Middle frontal gyrus (tissue), 1 donor: Measurements from ENCODE around the gene OSBPL10.
"Not testable (repeated sequence)": the region's sequence is repeated elsewhere in the genome, so short reads cannot be mapped to it uniquely, and the experiment has no call there.

Experiments used
- DNase-seq: peaks from one replicate; pipeline ENCODE4 v3.0.0-alpha.2; 2015; ENCODE audit warnings: low spot score; ENCODE audit errors: extremely low spot score

The OSBPL10 gene

DNA sequence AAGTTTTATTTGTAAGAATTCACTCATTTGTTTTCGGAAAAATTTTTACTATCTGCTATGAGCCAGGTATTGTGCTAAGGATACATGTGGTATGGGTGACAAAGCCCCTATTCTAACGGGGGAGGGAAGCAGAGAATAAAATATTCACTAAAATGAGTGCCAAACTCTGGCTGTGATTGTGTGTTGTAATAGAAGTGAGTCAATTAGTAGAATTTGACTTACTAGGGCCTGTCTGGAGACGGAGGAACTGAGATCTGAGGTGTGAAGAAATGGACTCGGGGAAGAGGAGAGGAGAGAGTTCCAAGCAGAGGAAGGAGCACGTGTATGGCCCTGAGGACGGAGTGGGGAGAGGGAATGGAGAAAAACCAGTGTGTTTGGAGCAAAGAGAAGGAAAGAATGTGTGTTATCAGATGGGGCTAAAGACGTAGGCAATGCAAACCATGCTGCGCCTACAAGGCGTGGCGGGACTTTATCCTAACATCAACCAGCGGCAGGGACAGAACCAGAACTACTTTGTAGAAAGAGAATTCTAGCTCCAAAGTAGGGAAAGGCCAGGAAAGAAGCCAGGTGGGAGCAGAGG lies 89.1 kb downstream of the OSBPL10 start:
- no peak for DNase-seq

DNA sequence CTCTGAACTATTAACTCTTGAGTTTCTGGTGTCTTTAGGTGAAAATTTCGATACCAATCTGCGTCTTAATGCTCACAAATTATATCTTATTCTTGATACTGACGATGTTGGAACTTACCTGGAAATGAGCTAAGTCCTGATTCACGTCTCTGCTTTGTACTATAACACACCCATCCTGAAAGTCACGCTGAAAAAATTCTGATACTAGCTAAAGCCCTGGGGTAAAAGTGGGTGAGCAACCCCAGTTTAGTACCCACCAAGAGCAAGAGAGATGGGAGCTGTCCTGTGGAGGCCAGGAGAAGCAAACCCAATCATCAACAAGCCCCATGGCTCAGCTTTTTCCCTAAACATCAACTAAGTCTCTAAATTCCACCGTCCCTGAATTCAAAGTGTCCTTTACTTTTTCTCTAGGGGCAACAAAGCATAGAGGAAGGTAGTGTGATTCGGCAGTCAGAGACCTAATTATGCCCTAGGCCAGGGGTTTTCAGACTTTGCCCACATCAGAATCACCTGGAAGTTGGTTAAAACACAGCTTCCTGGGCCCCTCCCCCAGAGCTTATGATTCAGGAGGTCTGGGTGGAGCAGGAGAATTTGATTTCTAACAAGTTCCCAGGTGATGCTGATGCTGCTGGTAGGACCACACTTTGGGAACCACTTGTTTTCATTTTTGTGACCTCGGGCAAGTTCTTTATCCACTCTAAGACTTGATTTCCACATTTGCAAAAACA lies 90.2 kb downstream of the OSBPL10 start:
- no peak for DNase-seq

DNA sequence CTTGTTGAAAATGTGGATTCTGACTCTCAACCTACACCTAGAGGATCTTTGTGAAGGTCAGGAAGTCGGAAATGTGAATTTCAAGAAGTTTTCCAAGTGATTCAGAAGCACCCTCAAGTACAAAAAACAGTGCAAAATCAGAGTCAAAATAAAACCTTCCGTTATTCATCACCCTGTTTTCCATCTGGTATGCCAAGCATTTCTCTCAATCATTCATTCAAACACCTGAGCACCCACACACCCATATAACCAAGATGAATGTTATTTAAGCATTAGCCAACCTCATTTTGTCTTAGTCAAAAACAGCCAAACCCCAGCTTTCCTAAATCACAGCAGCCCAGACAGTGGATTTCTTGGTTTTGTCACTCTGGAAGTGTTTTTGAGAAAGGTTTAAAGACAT lies 91.1 kb downstream of the OSBPL10 start:
- no peak for DNase-seq

DNA sequence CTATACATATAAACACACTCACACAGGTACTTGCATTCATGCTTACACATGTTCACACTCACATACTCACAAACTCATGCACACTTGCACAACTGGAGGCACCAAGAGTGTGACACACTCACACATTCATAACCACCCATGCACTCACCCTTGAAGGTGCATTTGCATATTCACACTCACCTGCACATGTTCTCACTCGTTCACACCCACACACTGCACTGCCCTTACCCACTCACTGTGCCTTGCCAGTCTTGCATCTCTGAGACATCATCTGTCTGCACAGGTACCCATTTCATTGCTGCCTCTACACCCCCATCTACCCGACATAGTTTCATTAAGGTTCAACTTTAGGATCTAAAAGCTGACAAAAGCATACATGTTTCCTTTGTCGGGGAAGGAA lies 95.8 kb downstream of the OSBPL10 start:
- DNase-seq = no peak

DNA sequence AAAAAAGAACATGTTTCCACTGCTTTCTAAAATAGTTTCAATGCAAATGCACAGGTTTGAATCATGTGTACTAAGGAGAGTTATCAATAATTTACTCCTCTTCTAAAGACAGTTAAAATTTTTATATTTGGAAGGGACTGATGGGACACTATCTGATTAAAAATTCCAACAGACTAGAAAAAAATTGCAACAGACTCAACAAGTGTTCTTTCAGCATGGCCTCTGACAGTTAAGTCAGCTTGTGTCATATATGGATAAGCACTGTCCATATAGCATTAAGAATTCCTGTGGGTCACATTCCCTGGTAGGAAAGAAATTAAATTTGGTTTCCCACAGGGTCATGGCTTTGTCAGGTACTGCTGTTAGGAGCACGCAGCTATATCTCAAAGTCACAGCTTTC lies 96.8 kb downstream of the OSBPL10 start:
- no peak for DNase-seq

DNA sequence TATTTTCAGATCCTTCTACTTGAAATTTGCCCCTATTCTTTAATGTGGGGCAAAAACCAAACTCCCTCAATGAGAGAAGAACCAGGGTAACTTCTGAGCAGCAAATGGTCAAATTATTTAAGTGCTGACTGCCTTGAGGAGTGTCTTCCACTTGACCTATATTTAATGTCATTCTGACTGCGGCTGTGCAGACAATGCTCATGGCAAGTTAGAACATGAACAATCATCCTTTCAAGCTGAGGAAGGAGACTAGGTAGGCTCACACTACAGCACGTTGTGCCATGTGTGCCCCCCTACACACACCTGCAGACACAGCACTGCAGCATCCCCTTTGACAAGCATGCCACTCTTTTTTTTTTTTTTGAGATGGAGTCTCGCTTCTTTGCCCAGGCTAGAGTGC lies 98.2 kb downstream of the OSBPL10 start:
- no peak for DNase-seq

DNA sequence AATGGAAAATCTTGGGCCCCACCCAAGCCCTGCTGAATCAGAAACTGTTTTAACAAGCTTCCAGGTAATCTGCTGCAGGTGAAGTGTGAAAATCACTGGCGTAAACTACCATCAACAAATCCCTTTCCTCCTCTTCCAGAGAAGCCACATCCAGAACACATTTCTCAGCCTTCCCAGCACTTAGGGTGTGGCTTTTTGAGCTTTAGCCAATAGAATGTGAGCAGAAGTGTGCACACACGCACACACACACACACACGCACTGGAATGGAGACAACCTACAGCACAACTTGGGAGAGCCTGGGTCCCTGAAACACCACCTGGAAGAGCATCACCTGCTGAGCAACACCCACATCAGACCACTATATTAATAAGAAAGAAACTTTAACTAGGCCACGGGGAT lies 98.6 kb downstream of the OSBPL10 start:
- no peak for DNase-seq

DNA sequence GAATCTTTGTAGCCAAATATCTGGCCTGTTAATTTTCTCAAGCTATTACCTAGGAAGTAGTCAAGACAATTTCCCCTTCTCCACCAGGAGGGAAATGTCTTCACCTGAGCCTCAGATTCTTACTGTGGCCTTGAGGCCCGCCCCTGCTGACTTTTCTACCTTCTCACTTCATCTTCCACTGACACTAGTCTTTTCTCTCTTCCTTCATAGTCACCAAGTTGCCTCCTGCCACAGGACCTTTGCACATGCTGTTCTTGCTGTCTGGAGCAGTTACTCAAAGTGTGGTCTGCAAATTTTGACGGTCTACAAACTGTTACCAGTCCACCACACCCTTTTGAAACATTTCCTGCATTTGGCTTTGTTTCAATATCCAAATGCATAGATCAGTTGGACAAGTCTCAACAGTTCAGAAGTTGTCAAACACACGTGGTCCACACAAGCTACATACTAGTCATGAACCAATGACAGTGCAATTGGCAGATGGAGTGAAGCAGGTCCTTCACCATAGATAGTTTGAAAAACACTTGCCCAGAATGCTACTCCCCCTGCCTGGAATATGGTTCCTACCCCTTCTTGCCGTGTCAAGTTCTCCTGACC lies 100.5 kb downstream of the OSBPL10 start:
- no peak for DNase-seq

DNA sequence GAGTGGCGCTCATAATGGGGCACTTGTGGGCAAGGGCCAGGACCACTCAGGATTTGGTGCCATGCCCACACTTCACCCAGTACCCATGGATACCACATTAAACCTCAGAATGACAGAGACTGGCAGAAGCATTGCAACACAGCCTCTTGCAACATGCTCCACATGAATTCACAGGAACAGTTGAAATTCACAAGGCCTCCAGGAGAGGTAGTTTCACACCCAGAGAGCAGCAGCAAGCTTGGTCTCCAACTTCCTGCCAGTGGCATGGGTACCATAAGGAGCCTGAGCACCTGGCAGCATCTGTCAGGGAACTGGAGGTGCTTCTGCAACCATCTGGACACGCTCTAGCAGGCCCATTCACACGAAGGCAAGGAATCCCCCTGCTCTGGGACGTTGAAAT lies 101.0 kb downstream of the OSBPL10 start:
- no peak for DNase-seq

DNA sequence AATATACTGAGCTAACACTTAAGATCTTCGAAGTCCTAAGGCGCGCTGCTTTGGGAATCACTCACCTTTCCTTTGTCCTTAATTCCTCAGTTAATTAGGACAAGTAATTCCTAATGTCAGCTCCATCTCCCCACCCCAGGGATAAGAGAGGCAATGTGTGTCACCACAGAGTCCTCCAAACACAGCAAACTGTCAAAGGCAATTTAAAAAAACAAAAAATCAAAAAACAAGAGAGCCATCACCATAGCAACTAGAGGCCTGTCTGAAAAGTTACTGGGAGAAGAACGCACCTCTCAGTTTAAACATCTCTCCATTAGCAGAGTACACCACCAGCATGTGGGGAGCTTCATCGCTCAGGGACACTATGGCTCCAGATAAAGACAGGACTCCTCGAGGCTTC lies 101.7 kb downstream of the OSBPL10 start:
- DNase-seq = no peak

DNA sequence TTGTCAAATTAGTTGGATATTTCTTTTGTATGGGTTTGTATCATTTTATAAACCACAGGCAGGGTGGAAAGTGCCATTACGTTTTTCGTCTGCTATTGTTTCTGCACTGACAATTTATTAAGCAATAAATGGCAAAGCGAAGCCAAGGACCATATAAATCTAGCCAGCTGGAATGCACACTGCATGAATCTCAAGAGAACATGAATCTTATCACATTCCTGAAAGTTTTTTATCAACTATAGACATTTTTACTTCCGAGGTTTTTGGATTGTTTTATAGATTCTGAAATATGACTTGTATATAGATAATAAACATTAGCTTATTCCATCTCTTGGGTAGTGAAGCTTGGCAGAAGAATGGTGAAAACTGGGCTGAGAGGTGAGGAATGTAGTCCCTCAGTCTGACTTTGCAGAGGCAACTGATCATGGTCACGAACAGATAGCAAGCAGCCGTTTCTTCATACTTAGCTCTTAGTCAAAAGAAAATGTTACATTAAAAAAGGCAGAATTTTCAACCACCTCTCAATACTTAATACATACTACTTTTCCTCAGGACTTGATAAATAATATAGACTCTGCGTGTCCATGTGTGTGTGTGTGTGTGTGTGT lies 102.7 kb downstream of the OSBPL10 start:
- DNase-seq = no peak

DNA sequence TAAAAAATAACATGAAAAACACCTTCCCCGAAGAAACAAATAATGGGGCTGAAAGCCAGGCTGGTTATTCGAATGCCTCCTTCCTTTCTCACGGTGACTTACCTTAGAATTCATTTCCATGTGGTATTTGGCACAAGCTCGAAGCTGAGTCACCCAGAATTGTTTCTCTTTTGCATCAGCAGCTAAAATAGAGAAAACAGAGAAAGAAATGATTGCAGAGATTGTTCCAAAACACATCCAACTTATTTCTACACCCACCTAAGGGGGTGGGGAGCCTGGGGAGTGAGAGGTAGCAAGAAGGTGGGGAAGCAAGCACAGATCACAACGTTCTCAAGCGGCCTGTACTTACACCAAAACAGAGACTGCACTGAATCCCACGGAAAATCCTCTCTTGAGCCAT lies 104.7 kb downstream of the OSBPL10 start:
- DNase-seq = no peak

DNA sequence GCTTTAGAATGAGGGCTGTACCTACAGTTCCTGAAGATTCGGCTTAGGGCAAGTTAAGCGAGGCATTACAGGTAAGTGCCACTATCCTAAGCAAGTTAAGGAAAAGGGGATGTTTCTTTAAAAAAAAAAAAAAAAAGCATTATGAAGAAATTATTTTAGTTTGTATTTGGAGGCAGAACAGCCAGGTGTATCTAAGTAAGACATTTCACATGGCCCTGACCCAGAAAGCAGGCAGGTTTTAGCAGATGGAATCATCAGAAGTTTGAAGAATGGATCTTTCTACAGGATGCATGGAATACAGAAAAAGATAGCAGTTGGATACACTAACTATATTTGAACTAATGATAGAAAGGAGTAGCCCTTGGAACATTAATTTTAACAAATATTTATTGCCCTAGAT lies 105.6 kb downstream of the OSBPL10 start:
- DNase-seq = no peak

DNA sequence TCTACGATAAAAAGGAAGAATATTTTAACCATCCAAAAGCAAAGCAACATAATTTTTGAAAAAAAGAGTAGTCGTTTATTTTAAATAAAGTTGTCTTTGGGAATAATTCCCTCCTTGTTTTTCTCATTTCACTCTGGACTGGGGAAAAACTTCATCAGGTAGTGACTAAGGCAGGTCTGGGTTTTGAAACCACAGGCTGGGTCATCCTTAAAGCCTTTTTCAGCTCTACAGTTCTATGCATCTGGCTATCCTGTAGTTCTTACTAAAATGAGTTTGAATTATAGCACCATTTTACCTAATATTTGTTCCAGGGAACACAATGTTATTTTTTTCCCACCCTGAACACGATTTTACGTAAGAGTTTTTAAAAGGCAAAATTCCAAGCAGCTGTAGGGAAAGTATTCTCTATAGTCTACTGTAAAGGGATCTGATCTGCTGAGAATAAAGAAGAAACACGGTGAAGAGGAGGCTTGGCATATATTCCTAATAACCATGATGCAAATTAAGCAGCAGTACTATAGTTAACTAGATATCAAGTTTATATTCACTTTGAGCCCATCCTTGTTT lies 107.7 kb downstream of the OSBPL10 start:
- no peak for DNase-seq

DNA sequence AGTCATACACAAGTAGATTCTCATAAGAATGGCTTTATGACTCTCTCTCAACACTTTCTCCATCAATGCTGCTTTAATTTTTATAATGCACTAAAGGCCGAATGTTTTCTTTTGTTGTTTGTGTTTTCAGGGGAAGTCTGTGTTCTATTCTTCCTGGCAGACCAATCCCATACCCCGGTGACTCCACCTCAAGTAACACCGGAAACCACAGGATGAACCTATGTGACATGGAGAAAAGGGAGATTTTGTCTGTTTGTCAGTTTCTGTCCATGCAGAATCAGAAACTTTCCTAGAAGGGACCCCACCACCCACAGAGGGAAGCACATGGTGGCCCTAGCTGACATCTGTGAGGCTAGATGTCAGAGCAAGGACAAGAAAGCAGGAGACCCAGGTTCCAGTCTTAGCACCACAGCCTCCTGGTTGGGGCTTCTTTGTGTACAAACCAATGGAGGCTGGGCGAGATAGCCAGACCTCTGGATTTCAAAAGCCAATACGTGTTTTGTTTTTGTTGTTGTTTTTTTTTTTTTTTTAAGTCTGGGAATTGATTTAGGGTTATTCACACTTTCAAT lies 109.0 kb downstream of the OSBPL10 start:
- DNase-seq = no peak

DNA sequence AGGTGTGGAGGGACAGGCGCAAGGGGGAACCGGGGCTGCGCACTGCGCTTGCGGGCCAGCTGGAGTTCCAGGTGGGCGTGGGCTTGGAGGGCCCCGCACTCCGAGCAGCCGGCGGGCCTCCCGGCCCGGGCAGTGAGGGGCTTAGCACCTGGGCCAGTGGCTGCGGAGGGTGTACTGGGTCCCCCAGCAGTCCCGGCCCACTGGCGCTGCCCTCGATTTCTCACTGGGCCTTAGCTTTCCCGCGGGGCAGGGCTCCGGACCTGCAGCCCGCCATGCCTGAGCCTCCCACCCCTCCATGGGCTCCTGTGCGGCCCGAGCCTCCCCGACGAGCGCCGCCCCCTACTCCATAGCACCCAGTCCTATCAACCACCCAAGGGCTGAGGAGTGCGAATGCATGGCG lies 111.0 kb downstream of the OSBPL10 start:
- DNase-seq = not testable (repeated sequence)

DNA sequence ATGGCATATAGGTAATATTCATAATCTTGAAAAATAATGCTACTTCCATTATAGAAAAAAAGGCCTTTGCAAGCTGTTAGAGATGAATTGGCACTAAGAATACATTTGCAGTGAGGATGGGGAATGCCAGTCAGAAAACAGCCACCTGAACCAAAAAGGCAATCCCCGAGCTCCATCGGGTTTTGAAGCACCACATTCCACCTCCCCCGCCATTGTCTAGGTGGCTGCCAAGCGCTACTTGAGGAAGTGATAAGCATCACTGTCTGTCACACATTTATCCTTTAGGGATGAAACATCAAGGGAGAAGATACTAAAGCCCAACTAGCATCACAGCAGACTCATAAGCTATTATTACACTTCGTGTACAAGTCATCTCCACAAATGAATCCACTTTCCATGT lies 112.8 kb downstream of the OSBPL10 start:
- no peak for DNase-seq

DNA sequence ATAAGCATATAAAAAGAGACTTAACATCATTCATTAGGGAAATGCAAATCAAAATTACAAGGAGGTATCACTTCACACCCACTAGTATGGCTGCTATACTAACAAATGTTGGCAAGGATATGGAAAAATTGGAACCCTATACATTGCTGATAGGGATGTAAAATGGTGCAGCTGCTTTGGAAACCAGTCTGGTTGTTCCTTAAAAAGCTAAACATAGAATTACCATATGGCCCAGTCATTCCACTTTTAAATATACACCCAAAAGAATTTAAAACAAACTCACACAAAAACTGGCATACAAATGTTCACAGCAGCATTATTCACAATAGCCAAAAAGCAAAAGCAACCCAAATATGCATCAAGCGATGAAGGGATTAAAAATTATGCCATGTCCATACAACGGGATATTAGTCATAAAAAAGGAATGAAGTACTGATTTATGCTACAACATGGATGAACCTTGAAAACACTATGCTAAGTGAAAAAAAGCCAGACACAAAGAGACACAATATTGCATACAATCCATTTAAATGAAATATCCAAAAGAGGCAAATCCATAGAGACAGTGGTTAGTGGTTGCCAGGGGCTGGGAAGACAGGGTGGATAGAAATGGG lies 118.3 kb downstream of the OSBPL10 start:
- no peak for DNase-seq

DNA sequence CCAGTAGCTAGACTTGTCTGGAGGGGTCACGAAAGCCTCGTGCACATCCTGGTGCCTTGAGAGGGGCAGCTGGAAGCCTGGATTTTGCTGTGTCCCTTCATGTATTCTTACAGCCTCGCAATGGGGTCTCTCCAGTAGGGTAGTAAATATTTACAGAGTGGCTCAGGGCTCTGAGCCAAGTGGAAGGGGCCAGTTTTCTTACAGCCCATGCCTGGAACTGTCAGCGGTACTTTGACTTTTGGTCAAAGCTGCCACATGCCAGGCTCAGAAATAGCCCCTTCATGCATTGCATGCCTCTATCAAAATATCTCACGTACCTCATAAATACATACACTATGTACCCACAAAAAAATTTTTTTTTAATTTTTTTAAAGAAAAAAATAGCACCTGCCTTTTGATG lies 119.2 kb downstream of the OSBPL10 start:
- DNase-seq = no peak

DNA sequence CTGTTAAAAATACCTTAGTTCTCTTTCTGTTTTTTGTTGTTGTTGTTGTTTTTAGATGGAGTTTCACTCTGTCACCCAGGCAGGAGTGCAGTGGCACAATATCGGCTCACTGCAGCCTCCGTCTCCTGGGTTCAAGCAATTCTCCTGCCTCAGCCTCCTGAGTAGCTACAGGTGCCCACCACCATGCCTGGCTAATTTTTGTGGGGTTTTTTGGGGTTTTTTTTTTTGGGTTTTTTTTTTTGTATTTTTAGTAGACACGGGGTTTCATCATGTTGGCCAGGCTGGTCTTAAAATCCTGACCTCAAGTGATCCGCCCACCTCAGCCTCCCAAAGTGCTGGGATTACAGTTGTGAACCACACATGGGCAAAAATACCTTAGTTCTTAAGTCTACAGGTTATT lies 120.4 kb downstream of the OSBPL10 start:
- not testable (repeated sequence) for DNase-seq

DNA sequence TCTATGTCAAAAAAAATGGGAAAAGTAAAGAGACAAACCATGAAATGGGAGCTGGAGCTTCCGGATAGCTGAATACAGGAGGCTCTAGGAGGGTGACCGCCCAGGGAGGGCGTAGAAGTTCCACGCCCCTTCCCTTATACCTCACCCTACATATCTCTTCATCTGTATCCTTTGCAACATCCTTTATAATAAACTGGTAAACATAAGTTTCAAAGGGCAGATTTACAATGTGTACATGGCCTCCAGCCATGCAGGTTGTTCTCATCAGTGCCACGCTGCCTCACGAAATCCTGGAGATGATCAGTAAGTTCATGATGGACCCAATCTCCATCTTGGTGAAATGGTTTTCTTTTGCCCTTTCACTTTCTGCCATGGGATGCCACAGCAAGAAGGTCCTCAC lies 121.8 kb downstream of the OSBPL10 start:
- DNase-seq = no peak

DNA sequence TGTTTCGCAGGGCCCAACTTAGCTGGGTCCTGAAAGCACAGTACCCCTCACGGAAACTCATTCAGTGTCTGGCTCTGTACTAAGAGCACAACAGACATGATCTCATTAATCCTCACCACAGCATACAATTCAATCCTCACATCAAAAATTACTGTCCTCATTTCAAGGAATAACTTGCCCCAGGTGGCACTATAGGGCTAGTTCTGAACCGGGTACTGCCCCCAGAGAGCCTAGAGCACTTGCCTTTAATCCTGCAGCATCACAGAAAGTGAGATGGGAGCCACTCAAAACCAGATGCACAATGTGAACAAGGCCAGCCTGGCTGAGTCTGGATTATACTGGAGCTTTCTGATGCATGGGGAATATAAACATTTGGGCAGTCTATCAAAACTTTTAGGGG lies 122.6 kb downstream of the OSBPL10 start:
- no peak for DNase-seq
